B cell (primary cell): ENCODE data around the gene LRRC47.

Experiments
- CTCF ChIP-seq: fragments of 200-600 bp; IDR thresholded peaks from one replicate; pipeline ENCODE4 v1.8.0; 2022; ENCODE audit warnings: antibody characterized with exemption, mild to moderate bottlenecking
- EZH2 ChIP-seq: IDR thresholded peaks from 2 replicates; pipeline ENCODE4 v1.6.1; 2012; ENCODE audit warnings: borderline replicate concordance, low read depth, mild to moderate bottlenecking, moderate library complexity, low read length; ENCODE audit not compliant: insufficient read depth, poor library complexity, severe bottlenecking

GRCh38 chr1:3759164-3759563 lies 37.1 kb downstream of the LRRC47 start:
- TF ChIP-seq CTCF: no peak
- TF ChIP-seq EZH2: no peak
